HK-2 (cell line): ENCODE measurements around the gene MEGF11.

ENCODE experiments used
- DNase-seq: peaks from one replicate; pipeline ENCODE4 v3.0.0-alpha.2; 2018; ENCODE audit not compliant: unreplicated experiment

Gene MEGF11

DNA sequence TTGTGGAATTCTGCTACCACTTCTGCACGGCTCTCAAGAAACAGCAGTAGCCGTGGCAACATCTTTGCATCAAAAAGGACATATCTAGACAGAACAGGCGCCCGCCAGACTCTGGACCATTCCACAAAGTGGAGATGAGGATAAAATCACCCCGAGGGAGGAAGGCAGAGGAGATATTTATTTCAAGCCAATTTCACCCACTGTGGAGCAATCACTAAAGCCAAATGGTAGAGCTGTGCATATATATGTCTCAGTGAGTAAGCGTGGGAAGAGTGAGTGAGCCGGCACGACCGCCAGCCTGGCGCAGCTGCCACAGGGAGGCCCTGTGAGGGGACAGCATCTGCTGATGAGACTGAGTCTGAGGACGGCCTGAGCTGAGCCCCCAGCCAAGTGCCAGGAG lies 111.3 kb downstream of the MEGF11 start:
- no peak for DNase-seq

DNA sequence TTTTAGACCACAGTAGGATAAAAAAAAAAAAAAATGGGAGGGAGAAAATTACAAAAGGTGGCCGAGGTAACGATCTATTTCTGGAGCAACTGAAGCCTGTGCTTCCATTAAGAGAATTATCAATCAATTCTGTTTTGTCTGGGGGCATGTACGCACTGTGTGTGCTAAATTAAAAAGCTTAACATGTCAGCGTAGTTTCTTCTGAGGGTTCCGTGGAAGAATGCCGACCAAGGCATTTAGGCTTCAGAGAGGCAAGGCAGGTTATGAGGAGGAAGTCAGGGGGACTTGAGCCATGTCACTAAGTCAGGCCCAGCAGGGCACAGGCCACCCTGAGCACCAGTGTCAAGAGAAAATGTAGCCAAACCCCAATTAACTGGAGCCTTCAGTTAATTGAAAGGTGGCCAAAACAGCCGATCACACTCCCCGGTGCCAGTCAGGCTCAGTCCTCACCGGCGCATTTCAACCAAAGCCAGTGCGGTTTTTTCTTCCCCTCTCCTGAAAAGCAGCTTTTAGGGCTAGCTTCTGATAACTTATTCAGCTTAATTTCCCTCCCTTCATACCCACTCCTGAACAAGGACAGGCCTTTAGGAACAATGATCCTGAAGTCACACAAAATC lies 113.9 kb downstream of the MEGF11 start:
- DNase-seq: no peak

DNA sequence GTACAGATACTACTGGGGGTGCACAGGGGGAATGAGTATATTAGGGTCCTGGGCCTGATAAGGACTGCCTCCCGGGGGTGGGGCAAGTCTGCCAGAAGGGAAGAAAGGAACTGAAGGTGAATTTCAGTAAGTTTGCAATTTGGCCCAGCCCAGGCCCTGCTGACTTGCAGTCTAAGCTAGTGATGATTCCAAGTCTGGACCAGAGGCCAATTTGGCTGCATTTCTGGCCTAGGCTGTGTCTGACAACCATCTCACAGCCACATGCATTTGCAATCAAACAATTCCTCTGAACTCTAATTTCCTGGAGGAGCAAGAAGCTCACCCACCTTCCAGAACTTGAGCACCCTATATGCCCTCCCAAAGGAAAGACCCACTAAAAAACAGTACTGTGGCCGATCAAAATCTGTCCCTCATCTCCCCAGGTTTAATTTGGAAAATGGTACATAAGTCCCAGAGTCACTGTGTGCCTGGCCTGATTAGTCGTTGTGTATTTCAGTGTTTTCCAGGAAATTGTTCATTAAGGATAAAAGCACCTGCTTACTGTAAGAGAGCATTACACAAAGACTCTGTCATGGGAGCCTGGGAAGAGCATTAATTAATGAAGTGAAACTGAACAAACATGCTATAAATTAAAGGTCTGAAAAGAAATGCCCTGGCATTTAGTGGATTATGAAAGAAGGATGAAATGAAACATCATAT lies 114.5 kb downstream of the MEGF11 start:
- no peak for DNase-seq

DNA sequence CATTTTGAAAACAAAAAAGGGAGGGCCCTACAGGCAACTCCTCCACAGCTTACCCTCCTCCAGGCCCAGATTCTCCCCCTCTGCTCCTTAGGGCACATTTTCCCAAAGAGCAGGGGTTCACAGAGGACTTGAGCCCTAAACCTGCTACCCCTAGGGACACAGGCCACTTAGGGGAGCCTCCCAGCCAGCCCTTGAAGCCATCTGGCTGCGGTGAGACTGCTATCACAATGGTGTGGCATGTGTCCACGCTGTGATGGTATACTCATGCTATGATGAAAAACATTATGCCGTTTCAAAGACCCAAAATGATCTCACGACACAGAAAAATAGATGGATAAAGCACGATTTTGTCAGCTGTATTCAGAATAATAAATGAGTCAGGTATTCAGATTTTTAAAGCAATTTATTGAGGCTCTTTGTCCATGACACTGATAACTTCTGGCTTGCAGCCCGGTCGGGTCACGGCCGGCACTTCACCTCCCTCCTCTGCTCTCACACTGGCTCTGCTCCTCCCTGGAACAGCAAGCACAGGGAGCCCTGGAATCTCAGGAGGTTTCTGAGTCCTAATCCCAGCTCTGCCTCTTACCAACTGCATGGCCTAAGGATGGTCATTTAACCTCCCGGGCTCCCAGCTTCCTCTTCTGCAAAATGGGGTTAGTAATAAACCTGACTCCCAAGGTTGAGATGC lies 115.3 kb downstream of the MEGF11 start:
- DNase-seq: no peak

DNA sequence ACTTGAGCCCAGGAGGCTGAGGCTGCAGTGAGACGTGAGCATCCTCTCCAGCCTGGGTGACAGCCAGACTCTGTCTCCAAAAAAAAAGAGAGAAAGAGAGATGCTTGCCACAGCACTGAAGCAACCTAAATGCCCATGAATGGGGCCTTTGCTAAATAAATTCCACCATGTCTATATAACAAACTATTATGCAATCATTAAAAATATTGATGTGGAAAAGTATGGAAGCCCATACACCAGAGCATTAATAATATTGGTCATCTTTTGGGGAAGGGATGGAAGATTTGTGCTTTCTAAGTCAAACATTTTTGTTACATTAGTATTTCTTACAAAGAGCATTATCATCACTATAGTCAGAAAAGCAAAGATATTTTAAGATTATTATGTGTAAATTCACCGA lies 116.6 kb downstream of the MEGF11 start:
- DNase-seq: no peak

DNA sequence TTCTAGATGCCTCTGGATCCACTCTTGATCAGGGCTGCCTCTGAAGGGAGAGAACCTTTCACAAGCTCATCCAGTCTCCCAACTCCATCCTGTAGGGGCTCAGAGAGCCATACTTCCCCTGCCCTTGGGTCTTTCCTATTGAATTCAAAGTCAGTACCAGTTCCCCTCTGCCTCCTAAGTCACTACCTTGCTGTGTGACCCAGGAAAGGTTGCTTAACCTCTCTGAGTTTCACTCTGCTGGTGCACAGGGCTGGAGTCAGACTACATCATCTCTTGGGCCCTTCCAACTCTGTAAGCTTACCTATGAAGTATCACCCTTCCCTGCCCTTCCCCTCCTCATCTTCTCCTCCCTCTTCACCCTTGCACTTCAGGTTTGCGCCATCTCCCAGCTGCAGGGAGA lies 117.9 kb downstream of the MEGF11 start:
- no peak for DNase-seq

DNA sequence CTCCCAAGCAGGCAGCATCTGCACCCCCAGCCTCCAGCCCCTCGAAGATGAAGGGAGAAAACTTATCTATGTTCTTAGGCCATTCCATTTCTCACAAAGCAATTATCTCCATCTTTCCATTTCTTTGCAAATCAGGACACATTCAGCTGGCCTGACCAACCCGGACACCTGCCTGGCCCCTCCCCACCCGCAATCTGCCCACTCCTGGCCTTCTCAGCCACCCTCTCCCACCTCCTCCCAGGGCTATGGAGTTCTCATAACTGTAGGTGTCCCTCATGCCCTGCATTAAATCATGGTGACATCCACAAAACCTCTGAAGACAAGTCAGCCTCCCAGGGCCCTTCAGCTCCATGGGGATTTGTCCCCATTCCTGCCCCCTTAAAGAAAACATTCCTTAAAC lies 119.3 kb downstream of the MEGF11 start:
- no peak for DNase-seq

DNA sequence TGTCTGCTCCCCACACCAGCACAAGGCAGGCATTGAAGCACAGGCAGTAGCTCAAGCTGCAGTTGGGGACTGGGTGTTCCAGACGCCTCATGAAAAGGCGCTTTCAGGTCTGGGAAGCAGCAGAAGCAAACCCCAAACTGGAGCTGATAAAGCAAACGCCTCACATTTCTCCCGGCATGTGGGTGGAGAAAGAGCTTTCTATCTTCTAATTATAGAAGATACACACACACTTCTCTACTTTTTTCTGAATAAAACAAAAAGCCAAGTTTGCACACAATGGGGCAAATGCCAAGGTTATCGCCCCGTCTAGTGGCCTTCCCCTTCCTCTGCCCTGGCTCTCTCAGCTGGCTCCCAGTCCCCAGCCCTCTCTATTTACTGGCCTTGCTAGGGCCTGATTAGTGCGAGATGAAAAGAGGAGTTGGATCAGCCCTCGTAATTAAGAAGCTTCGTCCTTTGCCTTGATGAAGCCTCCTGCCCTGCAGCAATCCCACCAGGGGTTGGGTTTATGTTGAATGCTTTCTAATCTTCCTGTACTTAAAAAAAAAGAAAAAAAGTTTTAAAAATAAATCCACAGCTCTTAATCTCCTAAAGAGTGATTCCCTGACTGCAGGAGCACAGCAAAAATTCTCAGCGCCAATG lies 120.2 kb downstream of the MEGF11 start:
- DNase-seq: no peak

DNA sequence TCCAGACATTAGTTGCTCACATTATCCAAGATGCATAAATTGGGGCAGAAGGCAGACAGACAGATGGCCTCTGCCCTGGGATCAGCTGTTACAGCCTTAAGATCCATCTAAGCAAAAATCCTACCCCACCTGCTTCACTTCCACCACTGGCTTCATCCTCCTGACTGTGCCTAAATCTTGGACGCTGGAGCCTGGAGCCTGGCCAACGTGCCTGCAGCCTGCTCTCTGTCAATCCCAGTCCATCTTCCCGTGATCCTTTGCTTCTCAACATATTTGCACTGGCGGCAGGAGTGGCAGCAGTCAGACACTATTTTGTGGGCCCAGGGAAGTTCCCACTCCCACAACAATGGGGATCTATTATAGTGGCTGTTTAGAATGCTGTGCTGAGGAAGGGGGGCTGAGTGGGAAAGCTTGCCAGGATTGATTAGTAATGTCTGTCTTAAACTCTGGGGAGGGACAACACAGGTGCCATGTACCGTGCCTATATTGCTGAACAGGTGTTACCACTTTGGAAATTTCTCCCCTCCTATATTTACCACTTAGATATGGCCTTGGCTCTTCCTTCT lies 121.2 kb downstream of the MEGF11 start:
- DNase-seq: no peak

DNA sequence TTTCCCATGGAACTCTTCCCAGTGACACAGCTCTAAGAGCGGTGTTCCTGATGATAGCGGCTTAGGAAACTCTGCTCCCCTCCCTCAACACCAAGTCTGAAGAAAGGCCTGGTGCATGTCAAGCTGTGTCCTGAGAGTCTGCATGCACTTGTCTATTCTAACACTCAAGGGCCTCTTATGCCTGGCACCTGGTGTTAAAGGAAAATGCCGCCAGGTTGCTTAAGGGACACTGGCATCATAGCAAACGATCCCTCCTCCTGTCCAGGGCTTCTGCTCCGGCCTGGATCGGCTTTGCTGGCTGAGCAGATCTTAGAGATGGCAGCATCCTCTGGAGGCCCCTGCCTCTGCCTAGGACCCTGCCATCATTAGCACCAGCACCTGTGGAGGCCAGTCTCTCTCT lies 121.7 kb downstream of the MEGF11 start:
- no peak for DNase-seq

DNA sequence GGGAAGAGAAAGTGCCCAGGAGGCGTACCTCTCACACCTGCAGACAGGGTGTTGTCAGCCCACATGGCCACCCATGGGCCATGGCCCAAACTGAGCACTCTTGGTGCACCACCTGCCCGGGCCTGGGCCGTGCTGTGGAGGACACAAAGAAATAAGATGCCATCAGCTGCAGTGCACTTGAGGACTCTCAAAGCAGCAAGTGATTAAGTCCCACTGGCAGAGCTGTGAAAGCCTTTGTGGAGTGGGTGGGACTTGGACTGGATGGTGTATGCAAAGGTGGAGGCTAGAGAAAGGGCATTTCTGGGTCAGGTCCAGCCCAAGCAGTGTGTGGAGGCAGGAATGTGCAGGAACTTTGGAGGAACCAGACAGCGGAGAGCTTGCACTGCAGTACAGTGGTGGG lies 122.3 kb downstream of the MEGF11 start:
- no peak for DNase-seq

DNA sequence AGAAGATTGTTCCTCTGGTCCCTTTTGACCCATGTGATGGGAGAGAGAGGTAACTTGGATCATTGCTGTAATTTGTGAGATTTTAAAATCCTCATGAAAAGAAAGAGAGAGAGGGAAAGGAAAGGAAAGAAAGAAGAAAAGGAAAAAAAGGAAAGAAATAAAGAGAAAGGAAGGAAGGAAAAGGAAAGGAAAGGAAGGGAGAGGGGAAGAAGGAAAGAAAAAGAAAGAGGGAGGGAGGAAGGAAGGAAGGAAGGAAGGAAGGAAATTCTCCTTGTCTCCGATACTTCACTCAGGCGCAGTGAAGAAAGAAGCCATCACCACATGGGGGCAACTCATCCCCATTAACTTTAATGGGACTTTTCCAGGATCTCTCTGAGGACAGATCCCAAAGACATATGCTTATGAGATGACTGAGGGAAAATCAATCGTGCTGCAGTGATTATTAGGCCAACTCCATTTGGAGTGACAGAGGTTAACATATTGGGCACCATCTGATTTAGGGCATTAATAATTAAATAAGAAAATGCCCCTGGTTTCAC lies 123.0 kb downstream of the MEGF11 start:
- no peak for DNase-seq

DNA sequence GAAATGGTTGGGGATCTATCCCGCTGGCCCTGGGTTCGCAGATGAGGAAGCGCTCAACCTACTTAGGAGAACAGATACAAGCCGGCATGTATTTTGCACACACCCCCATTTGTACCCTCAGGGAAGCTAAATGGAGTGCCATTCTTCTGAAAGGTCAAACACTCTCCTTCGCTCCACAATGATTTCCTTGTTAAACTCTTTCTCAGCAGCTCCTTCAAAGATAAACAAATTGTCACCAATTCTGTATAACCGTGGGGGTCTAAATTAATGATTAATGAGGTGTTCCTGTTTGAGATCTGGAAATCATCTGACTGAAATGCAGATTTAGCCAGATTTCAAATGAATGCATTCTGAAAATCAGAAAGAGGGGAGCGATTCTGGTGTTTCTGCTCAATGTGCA lies 124.0 kb downstream of the MEGF11 start:
- DNase-seq: no peak

DNA sequence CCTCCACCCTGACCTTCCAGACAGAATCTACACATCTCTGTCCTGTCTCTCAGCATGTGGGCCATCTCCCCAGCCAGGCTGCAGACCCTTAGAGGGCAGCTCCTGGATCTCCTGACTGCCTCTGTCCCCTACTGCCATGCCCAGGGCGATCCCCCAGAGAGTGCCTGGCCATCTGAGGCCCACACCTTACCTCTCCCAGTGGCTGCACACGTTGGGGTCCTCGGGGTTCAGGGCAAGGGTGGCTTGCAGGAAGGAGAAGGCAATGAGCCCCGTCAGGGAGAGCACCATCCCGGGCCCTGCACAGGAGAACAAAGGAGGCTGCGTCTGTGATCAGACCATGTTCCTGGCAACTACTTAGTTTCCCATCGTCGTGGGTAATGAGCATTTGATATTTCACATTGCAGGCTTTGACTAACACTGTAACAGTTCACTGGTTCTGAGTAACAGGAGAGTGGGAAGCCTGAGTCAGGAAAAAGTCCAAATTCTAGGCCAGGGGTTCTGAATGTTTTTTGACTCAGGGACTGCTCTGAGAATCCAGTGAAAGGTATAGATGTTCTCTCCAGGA lies 125.4 kb downstream of the MEGF11 start:
- DNase-seq: no peak

DNA sequence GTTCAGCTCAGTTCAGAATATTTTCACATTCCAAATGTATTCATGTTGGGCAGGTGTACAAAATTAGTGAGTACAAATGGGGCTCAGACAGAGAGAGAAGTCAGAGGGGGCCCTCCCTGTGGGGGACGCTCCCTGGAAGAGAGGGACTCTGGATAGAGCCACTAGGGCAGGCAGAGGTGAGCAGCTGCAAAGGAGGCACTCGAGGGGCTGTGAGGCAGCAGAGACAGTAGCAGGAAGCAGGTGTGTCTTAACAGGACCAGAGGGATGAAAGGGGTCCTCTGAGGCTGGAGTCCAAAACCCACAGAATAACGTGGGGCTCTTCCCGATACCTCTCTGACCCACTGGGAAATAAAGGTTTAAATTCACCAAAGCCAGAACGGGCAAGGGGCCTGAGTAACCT lies 127.1 kb downstream of the MEGF11 start:
- no peak for DNase-seq

DNA sequence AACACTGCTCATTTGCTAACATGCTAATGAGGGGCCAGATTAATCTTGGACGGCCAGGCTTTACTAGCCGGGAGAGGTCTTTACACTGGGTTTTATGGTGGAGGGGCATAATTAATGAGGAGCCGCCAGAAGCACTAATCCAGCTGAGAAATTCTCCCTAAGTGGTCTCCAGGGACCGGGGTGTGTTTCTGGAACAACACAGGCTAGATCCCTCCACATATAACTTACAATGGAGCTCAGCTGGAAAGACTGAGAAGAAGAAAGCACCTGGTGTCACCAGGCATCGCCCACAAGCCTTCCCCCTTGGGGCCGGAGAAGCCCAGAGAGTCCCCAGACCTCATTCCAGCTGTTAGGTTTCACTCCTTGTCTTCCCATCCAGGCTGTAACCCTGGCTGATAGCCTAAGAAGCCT lies 127.5 kb downstream of the MEGF11 start:
- no peak for DNase-seq

DNA sequence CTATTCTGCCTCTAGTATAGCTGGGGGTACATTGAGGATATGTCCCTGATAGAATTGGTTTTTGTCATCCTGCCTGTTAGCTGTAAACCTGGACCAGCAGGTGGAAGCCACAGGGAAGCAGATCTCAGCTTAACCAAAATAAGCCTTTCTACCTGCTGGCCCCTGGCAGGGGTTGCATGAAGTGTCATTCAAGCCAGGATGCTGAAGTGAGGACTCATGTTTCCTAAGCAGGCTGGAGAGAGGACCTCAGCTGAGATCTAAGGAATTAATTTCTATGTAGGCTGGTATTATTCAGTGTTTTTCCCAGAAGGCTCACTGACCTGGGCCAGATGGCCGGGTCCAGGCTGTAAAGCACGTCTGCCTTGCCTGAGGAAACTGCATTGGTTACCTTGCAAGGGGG lies 128.9 kb downstream of the MEGF11 start:
- DNase-seq: no peak

DNA sequence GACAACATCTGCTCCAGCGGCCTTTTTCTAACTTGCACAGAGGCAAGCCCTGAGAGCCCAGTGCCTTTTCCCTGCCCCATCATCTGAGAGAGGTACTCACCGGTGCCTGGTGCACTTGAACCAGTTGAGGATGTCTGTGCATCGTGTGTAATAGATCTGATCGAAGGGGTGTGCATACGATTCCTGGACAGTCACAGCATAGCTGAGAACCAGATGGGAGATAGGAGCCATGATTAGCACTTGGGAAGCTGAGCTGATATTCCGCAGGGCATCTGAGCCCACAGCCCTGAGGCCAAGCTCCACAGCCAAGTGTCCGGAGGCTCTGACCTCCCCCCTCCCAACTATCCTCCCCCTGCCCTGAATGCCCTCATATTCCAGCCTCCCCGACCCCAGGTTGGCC lies 129.8 kb downstream of the MEGF11 start:
- no peak for DNase-seq

DNA sequence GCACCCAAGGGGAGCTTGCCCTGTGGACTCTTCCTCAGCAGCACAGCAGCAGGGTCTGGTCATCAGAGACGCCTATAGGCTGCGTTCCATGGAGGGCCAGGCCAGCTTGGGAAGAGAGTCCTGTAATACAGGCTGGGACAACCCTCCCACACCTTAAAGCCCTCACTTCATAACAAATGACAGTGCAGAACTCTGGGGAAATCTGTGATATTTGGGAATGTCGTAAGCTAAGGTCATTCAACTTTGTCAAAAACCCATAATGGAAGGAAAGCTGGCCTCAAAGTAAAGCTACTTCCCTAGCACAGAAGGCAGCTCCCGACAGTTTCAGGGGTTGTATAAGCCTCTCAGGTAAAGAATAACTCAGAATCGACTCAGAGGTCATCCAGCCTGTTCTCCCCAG lies 133.1 kb downstream of the MEGF11 start:
- DNase-seq: no peak

DNA sequence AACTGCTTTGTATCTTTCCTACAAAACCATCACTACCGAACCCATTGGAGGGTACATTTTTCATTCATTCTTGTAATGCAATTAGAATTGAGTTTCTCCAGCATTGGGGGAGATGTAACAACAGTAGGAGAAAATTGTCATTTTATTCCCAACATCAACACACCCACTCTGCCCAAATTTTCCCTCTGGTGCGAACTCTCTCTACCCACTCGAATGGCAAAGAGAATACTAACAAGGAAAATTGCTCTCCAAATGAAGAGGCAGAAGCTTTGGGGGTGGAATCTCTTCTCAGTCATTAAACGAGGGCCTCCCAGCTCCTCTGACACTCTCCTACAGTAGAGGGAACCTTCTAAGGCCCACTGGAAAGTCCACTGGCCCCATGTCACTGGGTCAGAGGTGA lies 135.7 kb downstream of the MEGF11 start:
- DNase-seq: no peak

DNA sequence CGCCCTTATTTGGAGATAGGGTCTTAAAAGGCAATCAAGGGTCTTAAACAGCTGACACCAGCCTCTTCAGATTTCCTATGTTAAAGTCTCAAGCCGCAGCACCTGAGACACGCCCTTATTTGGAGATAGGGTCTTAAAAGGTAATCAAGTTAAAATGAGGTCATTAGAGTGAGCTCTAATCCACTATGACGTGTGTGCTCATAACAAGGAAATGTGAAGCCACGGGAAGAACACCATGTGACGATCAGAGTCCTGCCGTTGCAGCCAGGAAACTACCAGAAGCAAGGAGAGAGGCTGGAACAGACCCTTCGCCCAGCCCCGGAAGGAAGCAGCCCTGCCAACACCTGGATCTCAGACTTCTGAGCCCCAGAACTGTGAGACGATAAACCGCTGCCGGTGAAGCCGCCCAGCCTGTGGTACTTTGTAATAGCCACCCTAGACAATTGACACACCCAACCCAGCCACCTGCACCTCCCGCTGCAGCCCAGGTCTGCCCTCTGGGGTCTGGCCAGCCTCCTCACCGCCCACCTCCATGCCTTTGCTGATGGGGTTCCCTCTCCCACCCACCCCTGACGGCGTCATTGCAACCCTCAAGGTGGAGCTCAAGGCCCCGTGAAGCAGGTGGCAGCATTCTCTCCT lies 137.9 kb downstream of the MEGF11 start:
- DNase-seq: no peak
